ENCODE measurements around the gene SP4.

The SP4 gene

GRCh38 chr7:21430575-21430954 is 2.7 kb downstream of the SP4 start:
- DNase-seq (no peak), ATAC-seq (ENCODE audit: insufficient read depth, low read depth) (no peak)
- no peak for TF ChIP-seq EZH2 (IDR thresholded peaks at IDR 0.05; ENCODE audit: borderline replicate concordance, low read depth, low read length, severe bottlenecking)
- no peak for TF ChIP-seq CTCF (IDR thresholded peaks at IDR 0.05; ENCODE audit: borderline replicate concordance, extremely low read depth, low read length, poor library complexity, severe bottlenecking)
- H3K36me3 ChIP-seq (ENCODE audit: insufficient read depth, low read length): peaks cover 11% of the 10 kb centered on the region
- H4K20me1 ChIP-seq (ENCODE audit: insufficient read depth, low read length): no peaks in the 10 kb centered on the region
- H3K4me1 ChIP-seq (ENCODE audit: insufficient read depth, low read length): peaks cover 56% of the 10 kb centered on the region
- H3K27ac ChIP-seq (ENCODE audit: low read length): no peak overlapping the region
- H3K27me3 ChIP-seq (ENCODE audit: insufficient read depth, low read length, poor library complexity): no peaks in the 10 kb centered on the region
- H3K4me2 ChIP-seq (ENCODE audit: insufficient read depth, low read length): peak overlapping the region; percentile 77
- H3K9ac ChIP-seq (ENCODE audit: low read depth, low read length): no peak overlapping the region
- peaks cover 35% of the 10 kb centered on the region; the same call in 1 of the 2 replicates for H3K79me2 ChIP-seq (ENCODE audit: insufficient read depth, low read length)
- peak overlapping the region in 1 of 2 experiments; percentile 22; a peak in 1 of 4 replicates for H3K4me3 ChIP-seq (ENCODE audit: low read depth in 1 of 2, low read length in 2 of 2)
- H2AFZ ChIP-seq (ENCODE audit: low read depth, low read length): no peak overlapping the region
- no peaks in the 10 kb centered on the region for H3K9me3 ChIP-seq (ENCODE audit: insufficient read depth, low read length, severe bottlenecking)

GRCh38 chr7:21443149-21443841 is 15.4 kb downstream of the SP4 start:
- Histone ChIP-seq H3K4me2 (ENCODE audit: insufficient read depth, low read length) (no peak overlapping the region), H3K79me2 (ENCODE audit: insufficient read depth, low read length) (peaks cover 5% of the 10 kb centered on the region; the same call in 1 of the 2 replicates), H3K27me3 (ENCODE audit: insufficient read depth, low read length, poor library complexity) (no peaks in the 10 kb centered on the region), H3K4me3 (ENCODE audit: low read depth in 1 of 2, low read length in 2 of 2) (no peak overlapping the region), H3K36me3 (ENCODE audit: insufficient read depth, low read length) (peaks cover 12% of the 10 kb centered on the region), H3K9ac (ENCODE audit: low read depth, low read length) (no peak overlapping the region), H3K27ac (ENCODE audit: low read length) (no peak overlapping the region), H3K4me1 (ENCODE audit: insufficient read depth, low read length) (no peaks in the 10 kb centered on the region), H2AFZ (ENCODE audit: low read depth, low read length) (no peak overlapping the region), H4K20me1 (ENCODE audit: insufficient read depth, low read length) (0 out of 2 replicates have a peak, but pooled peaks cover 2% of the 10 kb centered on the region), H3K9me3 (ENCODE audit: insufficient read depth, low read length, severe bottlenecking) (no peaks in the 10 kb centered on the region)
- no peak for ATAC-seq (ENCODE audit: insufficient read depth, low read depth)
- no peak for DNase-seq
- TF ChIP-seq CTCF (IDR thresholded peaks at IDR 0.05; ENCODE audit: borderline replicate concordance, extremely low read depth, low read length, poor library complexity, severe bottlenecking) (no peak), EZH2 (IDR thresholded peaks at IDR 0.05; ENCODE audit: borderline replicate concordance, low read depth, low read length, severe bottlenecking) (no peak)

- no peak overlapping the region for H2AFZ ChIP-seq (ENCODE audit: low read depth, low read length)
- DNase-seq: peak; percentile 23
- no peak overlapping the region for H3K4me3 ChIP-seq (ENCODE audit: low read depth in 1 of 2, low read length in 2 of 2)
- H3K36me3 ChIP-seq (ENCODE audit: insufficient read depth, low read length): peaks cover 16% of the 10 kb centered on the region
- peaks cover 10% of the 10 kb centered on the region for H3K4me1 ChIP-seq (ENCODE audit: insufficient read depth, low read length)
- no peaks in the 10 kb centered on the region for H3K79me2 ChIP-seq (ENCODE audit: insufficient read depth, low read length)
- H3K9me3 ChIP-seq (ENCODE audit: insufficient read depth, low read length, severe bottlenecking): peaks cover 33% of the 10 kb centered on the region
- H3K9ac ChIP-seq (ENCODE audit: low read depth, low read length): no peak overlapping the region
- no peaks in the 10 kb centered on the region for H3K27me3 ChIP-seq (ENCODE audit: insufficient read depth, low read length, poor library complexity)
- no peaks in the 10 kb centered on the region for H4K20me1 ChIP-seq (ENCODE audit: insufficient read depth, low read length)
- H3K27ac ChIP-seq (ENCODE audit: low read length): no peak overlapping the region
- H3K4me2 ChIP-seq (ENCODE audit: insufficient read depth, low read length): no peak overlapping the region
- TF ChIP-seq EZH2 (IDR thresholded peaks at IDR 0.05; ENCODE audit: borderline replicate concordance, low read depth, low read length, severe bottlenecking): no peak
- no peak for TF ChIP-seq CTCF (IDR thresholded peaks at IDR 0.05; ENCODE audit: borderline replicate concordance, extremely low read depth, low read length, poor library complexity, severe bottlenecking)
- ATAC-seq (ENCODE audit: insufficient read depth, low read depth): peak; percentile 72
Observed at GRCh38 chr7:21448974-21449373, 21.1 kb downstream of the SP4 start.

All from DND-41 (cell line).